GM12875 (cell line): ENCODE results near the gene TSHZ3.

Source experiments
- H3K4me3 ChIP-seq: one replicate; pipeline ENCODE4 v1.5.1; 2011; ENCODE audit warnings: low read depth, low read length, control low read depth
- CTCF ChIP-seq: IDR thresholded peaks from 2 replicates; pipeline ENCODE4 v1.5.1; 2011; ENCODE audit warnings: low read depth, mild to moderate bottlenecking, control low read depth, inconsistent platforms, low read length, moderate library complexity, borderline replicate concordance; ENCODE audit not compliant: insufficient read depth

The TSHZ3 gene

GRCh38 chr19:31275068-31275334 is 74.2 kb downstream of the TSHZ3 start:
- TF ChIP-seq CTCF = no peak
- no peak overlapping the region for H3K4me3 ChIP-seq

- H3K4me3 ChIP-seq = no peak overlapping the region
- no peak for TF ChIP-seq CTCF
Observed at GRCh38 chr19:31274251-31275067, 74.8 kb downstream of the TSHZ3 start.

GRCh38 chr19:31272583-31273106 is 76.6 kb downstream of the TSHZ3 start:
- TF ChIP-seq CTCF = no peak
- H3K4me3 ChIP-seq = no peak overlapping the region

GRCh38 chr19:31271306-31271911 is 77.8 kb downstream of the TSHZ3 start:
- no peak for TF ChIP-seq CTCF
- no peak overlapping the region for H3K4me3 ChIP-seq

GRCh38 chr19:31270897-31271296 is 78.3 kb downstream of the TSHZ3 start:
- TF ChIP-seq CTCF = no peak
- no peak overlapping the region for H3K4me3 ChIP-seq

GRCh38 chr19:31269425-31270127 is 79.7 kb downstream of the TSHZ3 start:
- TF ChIP-seq CTCF = no peak
- no peak overlapping the region for H3K4me3 ChIP-seq
